GM19372 (cell line): ENCODE measurements around the gene SOHLH2.

Experiments
- ATAC-seq: cut with Tn5 transposase; IDR thresholded peaks from one replicate; pipeline ENCODE4 v1.9.1; 2021; ENCODE audit warnings: mild to moderate bottlenecking, low read depth, moderate library complexity; ENCODE audit not compliant: unreplicated experiment

Gene SOHLH2

GRCh38 chr13:36134632-36135031 is 79.7 kb downstream of the SOHLH2 start:
- ATAC-seq = no peak

GRCh38 chr13:36133950-36134626 is 80.3 kb downstream of the SOHLH2 start:
- ATAC-seq = no peak

GRCh38 chr13:36132376-36132775 is 82.0 kb downstream of the SOHLH2 start:
- ATAC-seq = no peak

GRCh38 chr13:36131931-36132297 is 82.4 kb downstream of the SOHLH2 start:
- ATAC-seq = no peak

- ATAC-seq = no peak
Measured at GRCh38 chr13:36131222-36131930, 83.0 kb downstream of the SOHLH2 start, which contains the start of gene DCLK1. DCLK1 (minus strand) TSS chr13:36131382.

- ATAC-seq = no peak
Measured at GRCh38 chr13:36130552-36131221, 83.7 kb downstream of the SOHLH2 start.

- ATAC-seq = no peak
Measured at GRCh38 chr13:36130193-36130551, 84.2 kb downstream of the SOHLH2 start.

GRCh38 chr13:36129539-36129938 is 84.8 kb downstream of the SOHLH2 start:
- ATAC-seq = no peak

GRCh38 chr13:36126491-36126890 is 87.9 kb downstream of the SOHLH2 start:
- ATAC-seq = no peak

GRCh38 chr13:36125841-36126240 is 88.5 kb downstream of the SOHLH2 start:
- no peak for ATAC-seq

- ATAC-seq = no peak
Measured at GRCh38 chr13:36124236-36124822, 90.0 kb downstream of the SOHLH2 start.
